GM23338 (cell line): ENCODE data around the gene TNFAIP3. TPM values are rescaled to one million over a fixed set of nuclear protein-coding genes. Genes with fewer than 3 reads are reported as not detected.
A peak's percentile ranks its signal among the peaks of the same experiment; 100 is the strongest.

Source experiments
- ATAC-seq: fragments of 200-7000 bp; cut with Tn5 transposase; 3 replicates; pipeline ENCODE4 v1.9.1; 2020
- DNase-seq: peaks from one replicate; pipeline ENCODE4 v3.0.0-alpha.2; 2015; ENCODE audit warnings: low spot score
- H2AFZ ChIP-seq: fragments of 200-600 bp; sonication (generic); 2 replicates; pipeline ENCODE4 v1.8.0; 2016; ENCODE audit warnings: antibody characterized with exemption, mild to moderate bottlenecking, moderate library complexity
- H3F3A ChIP-seq: fragments of 200-600 bp; sonication (generic); replicated peaks from 2 replicates; pipeline ENCODE4 v1.8.0; 2017; ENCODE audit warnings: antibody characterized with exemption, mixed run types, low read depth
- H3K27ac ChIP-seq: fragments of 200-600 bp; sonication (generic); 2 replicates; pipeline ENCODE4 v1.6.1; 2016; ENCODE audit warnings: low read depth
- H3K27me3 ChIP-seq: fragments of 200-600 bp; sonication (generic); 2 replicates; pipeline ENCODE4 v1.8.0; 2016; ENCODE audit warnings: mild to moderate bottlenecking, mixed run types, moderate library complexity; ENCODE audit not compliant: insufficient read depth
- H3K36me3 ChIP-seq: fragments of 200-600 bp; sonication (generic); 2 replicates; pipeline ENCODE4 v1.8.0; 2016; ENCODE audit warnings: mild to moderate bottlenecking; ENCODE audit not compliant: insufficient read depth
- H3K4me1 ChIP-seq: fragments of 200-600 bp; sonication (generic); 2 replicates; pipeline ENCODE4 v1.8.0; 2016; ENCODE audit warnings: mild to moderate bottlenecking, moderate library complexity; ENCODE audit not compliant: insufficient read depth
- H3K4me2 ChIP-seq: fragments of 200-600 bp; sonication (generic); 2 replicates; pipeline ENCODE4 v1.7.1; 2017; ENCODE audit warnings: mixed run types
- H3K4me3 ChIP-seq: fragments of 200-600 bp; sonication (generic); 2 replicates; pipeline ENCODE4 v1.6.1; 2016; ENCODE audit warnings: mixed run types
- H3K79me2 ChIP-seq: fragments of 200-600 bp; sonication (generic); replicated peaks from 2 replicates; pipeline ENCODE4 v1.8.0; 2017; ENCODE audit warnings: mild to moderate bottlenecking; ENCODE audit not compliant: insufficient read depth
- H3K9me2 ChIP-seq: fragments of 200-600 bp; sonication (generic); 2 replicates; pipeline ENCODE4 v1.8.0; 2017; ENCODE audit not compliant: insufficient read depth
- H4K20me1 ChIP-seq: fragments of 200-600 bp; sonication (generic); replicated peaks from 2 replicates; pipeline ENCODE4 v1.8.0; 2017; ENCODE audit warnings: mild to moderate bottlenecking; ENCODE audit not compliant: insufficient read depth
- H3K27ac Mint-ChIP-seq: 2 replicates; pipeline ENCODE4 v1.8.0; 2020; ENCODE audit warnings: inconsistent platforms, mild to moderate bottlenecking, moderate library complexity, mixed read lengths
- H3K27me3 Mint-ChIP-seq: 3 replicates; pipeline ENCODE4 v1.8.0; 2022; ENCODE audit warnings: low read depth, mild to moderate bottlenecking, moderate library complexity, mixed read lengths, inconsistent platforms; ENCODE audit not compliant: insufficient read depth, poor library complexity
- H3K36me3 Mint-ChIP-seq: 3 replicates; pipeline ENCODE4 v1.8.0; 2021; ENCODE audit warnings: low read depth, mild to moderate bottlenecking, inconsistent platforms, moderate library complexity, mixed read lengths
- H3K4me1 Mint-ChIP-seq: 3 replicates; pipeline ENCODE4 v1.8.0; 2020; ENCODE audit warnings: mild to moderate bottlenecking, inconsistent platforms, mixed read lengths
- H3K4me3 Mint-ChIP-seq: 3 replicates; pipeline ENCODE4 v1.8.0; 2021; ENCODE audit warnings: moderate library complexity, mild to moderate bottlenecking, inconsistent platforms, mixed read lengths
- H3K9me3 Mint-ChIP-seq: 3 replicates; pipeline ENCODE4 v1.8.0; 2020; ENCODE audit warnings: moderate library complexity, mild to moderate bottlenecking, inconsistent platforms, mixed read lengths
- CREB1 ChIP-seq: fragments of 250-450 bp; sonication (Bioruptor Pico); IDR thresholded peaks from 2 replicates; pipeline ENCODE4 v1.5.0; 2020; ENCODE audit warnings: low read depth, mild to moderate bottlenecking, moderate library complexity
- ETS1 ChIP-seq: IDR thresholded peaks from 2 replicates; pipeline ENCODE4 v1.6.1; 2016; ENCODE audit warnings: antibody characterized with exemption
- EZH2 ChIP-seq: fragments of 200-600 bp; sonication (generic); IDR thresholded peaks from one replicate; pipeline ENCODE4 v1.8.0; 2017; ENCODE audit warnings: antibody characterized with exemption, mild to moderate bottlenecking, low read depth; ENCODE audit not compliant: unreplicated experiment
- JUNB ChIP-seq: IDR thresholded peaks from one replicate; pipeline ENCODE4 v1.6.1; 2016; ENCODE audit warnings: antibody characterized with exemption; ENCODE audit not compliant: unreplicated experiment
- REST ChIP-seq: IDR thresholded peaks from one replicate; pipeline ENCODE4 v1.6.1; 2018; ENCODE audit warnings: antibody characterized with exemption; ENCODE audit not compliant: unreplicated experiment
- ZNF114 ChIP-seq: fragments of 250-450 bp; sonication (Bioruptor Pico); IDR thresholded peaks from 2 replicates; pipeline ENCODE4 v1.5.0; 2020; ENCODE audit warnings: mild to moderate bottlenecking, moderate library complexity
- ZNF331 ChIP-seq: fragments of 250-450 bp; sonication (Bioruptor Pico); IDR thresholded peaks from 2 replicates; pipeline ENCODE4 v1.5.0; 2020; ENCODE audit warnings: low read depth, mild to moderate bottlenecking, moderate library complexity
- polyA plus RNA-seq: library from polyadenylated mRNA; unstranded; fragments of >200 nt; fragmentation: Nextera tagmentation; extraction: Ambion mirVana; gene quantifications from 2 replicates; pipeline ENCODE4 v1.2.1, GENCODE V29; 2016
- total RNA-seq: library from RNA; depleted of rRNA; stranded (reverse); fragments of >200 nt; shearing (Covaris generic); gene quantifications from 2 replicates; pipeline ENCODE4 v1.2.3, GENCODE V29; 2014
- TF ChIP-seq, protein P1 (sequence below), 2 experiments: fragments of 200-600 bp in 1 of 2; sonication (generic) in 1 of 2; conservative IDR thresholded peaks; 2 replicates each; pipeline versions ENCODE4 v1.5.1 to v1.6.1; 2016 to 2017; ENCODE audit warnings: antibody characterized with exemption in 2 of 2, low read depth in 2 of 2, mild to moderate bottlenecking in 2 of 2, moderate library complexity in 1 of 2

Gene TNFAIP3
- total and polyA plus RNA-seq, 2 experiments from 2014 or later: 2.1 to 2.3 TPM

DNA sequence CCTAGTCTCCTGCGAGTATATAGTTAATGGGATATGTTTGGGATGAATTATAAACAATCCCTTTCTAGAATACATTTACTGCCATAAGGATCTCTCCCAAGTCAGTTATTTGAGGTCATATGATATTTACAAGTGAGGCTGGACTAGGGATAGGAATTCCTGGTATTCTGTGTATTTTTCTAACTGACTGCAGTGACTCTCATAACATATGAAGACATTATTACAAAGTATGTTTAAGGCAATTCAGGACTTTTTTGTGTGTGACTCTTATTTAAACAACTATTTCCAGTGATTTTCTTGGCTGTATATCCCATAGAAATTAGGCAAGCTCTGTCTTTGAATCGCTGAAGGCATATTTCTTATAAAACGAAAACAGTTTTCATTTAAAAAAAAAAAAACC, 18.4 kb upstream of the TNFAIP3 start:
- H3K9me2 ChIP-seq: peaks cover 19% of the 10 kb centered on the region
- H3K79me2 ChIP-seq: no peaks in the 10 kb centered on the region
- Mint-ChIP-seq H3K27ac (no peak overlapping the region), H3K36me3 (no peaks in the 10 kb centered on the region), H3K4me1 (no peaks in the 10 kb centered on the region), H3K27me3 (peaks cover 4% of the 10 kb centered on the region), H3K9me3 (no peaks in the 10 kb centered on the region), H3K4me3 (no peak overlapping the region)
- TF ChIP-seq ZNF114 (CRISPR knock-in tag): no peak
- TF ChIP-seq ETS1: no peak
- no peak for TF ChIP-seq ZNF331 (CRISPR knock-in tag)
- no peak for TF ChIP-seq REST
- TF ChIP-seq, protein P1, sequence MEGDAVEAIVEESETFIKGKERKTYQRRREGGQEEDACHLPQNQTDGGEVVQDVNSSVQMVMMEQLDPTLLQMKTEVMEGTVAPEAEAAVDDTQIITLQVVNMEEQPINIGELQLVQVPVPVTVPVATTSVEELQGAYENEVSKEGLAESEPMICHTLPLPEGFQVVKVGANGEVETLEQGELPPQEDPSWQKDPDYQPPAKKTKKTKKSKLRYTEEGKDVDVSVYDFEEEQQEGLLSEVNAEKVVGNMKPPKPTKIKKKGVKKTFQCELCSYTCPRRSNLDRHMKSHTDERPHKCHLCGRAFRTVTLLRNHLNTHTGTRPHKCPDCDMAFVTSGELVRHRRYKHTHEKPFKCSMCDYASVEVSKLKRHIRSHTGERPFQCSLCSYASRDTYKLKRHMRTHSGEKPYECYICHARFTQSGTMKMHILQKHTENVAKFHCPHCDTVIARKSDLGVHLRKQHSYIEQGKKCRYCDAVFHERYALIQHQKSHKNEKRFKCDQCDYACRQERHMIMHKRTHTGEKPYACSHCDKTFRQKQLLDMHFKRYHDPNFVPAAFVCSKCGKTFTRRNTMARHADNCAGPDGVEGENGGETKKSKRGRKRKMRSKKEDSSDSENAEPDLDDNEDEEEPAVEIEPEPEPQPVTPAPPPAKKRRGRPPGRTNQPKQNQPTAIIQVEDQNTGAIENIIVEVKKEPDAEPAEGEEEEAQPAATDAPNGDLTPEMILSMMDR (conservative IDR thresholded peaks at IDR 0.05; ENCODE audit: low read depth in 2 of 2): no peak
- TF ChIP-seq EZH2: no peak
- DNase-seq: no peak
- H3K27ac ChIP-seq: no peak overlapping the region
- no peak for ATAC-seq
- H3K36me3 ChIP-seq: no peaks in the 10 kb centered on the region
- no peak overlapping the region for H3K4me3 ChIP-seq
- H3K27me3 ChIP-seq: no peaks in the 10 kb centered on the region
- no peak overlapping the region for H2AFZ ChIP-seq
- no peaks in the 10 kb centered on the region for H3F3A ChIP-seq
- H3K4me1 ChIP-seq: peaks cover 4% of the 10 kb centered on the region; the same call in 1 of the 2 replicates
- no peak overlapping the region for H3K4me2 ChIP-seq
- H4K20me1 ChIP-seq: no peaks in the 10 kb centered on the region

GRCh38 chr6:137849181-137849980, 17.7 kb upstream of the TNFAIP3 start:
- Mint-ChIP-seq H3K4me3 (no peak overlapping the region), H3K36me3 (no peaks in the 10 kb centered on the region)
- no peak for TF ChIP-seq ZNF331 (CRISPR knock-in tag)
- TF ChIP-seq JUNB: no peak
- TF ChIP-seq REST: no peak
- no peak for TF ChIP-seq EZH2
- no peak for TF ChIP-seq CREB1 (CRISPR knock-in tag)

More at GRCh38 chr6:137849181-137849980, 17.7 kb upstream of the TNFAIP3 start:
- H3K27ac ChIP-seq: no peak overlapping the region
- no peaks in the 10 kb centered on the region for H3K79me2 ChIP-seq
- H3K4me2 ChIP-seq: no peak overlapping the region
- no peaks in the 10 kb centered on the region for H3F3A ChIP-seq
- Mint-ChIP-seq H3K27ac (no peak overlapping the region), H3K4me1 (no peaks in the 10 kb centered on the region), H3K27me3 (peaks cover 4% of the 10 kb centered on the region), H3K9me3 (no peaks in the 10 kb centered on the region)
- H4K20me1 ChIP-seq: no peaks in the 10 kb centered on the region
- peaks cover 4% of the 10 kb centered on the region; the same call in 1 of the 2 replicates for H3K4me1 ChIP-seq
- H3K9me2 ChIP-seq: peaks cover 15% of the 10 kb centered on the region
- no peak for ATAC-seq
- H3K36me3 ChIP-seq: no peaks in the 10 kb centered on the region
- H3K4me3 ChIP-seq: no peak overlapping the region
- H2AFZ ChIP-seq: peak overlapping the region; percentile 75; the same call in 1 of the 2 replicates
- no peak for DNase-seq
- no peaks in the 10 kb centered on the region for H3K27me3 ChIP-seq
